ENCODE data around the gene GAS1. TPM values are rescaled to one million over a fixed set of nuclear protein-coding genes. Genes with fewer than 3 reads are reported as not detected.

The GAS1 gene, protein sequence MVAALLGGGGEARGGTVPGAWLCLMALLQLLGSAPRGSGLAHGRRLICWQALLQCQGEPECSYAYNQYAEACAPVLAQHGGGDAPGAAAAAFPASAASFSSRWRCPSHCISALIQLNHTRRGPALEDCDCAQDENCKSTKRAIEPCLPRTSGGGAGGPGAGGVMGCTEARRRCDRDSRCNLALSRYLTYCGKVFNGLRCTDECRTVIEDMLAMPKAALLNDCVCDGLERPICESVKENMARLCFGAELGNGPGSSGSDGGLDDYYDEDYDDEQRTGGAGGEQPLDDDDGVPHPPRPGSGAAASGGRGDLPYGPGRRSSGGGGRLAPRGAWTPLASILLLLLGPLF
- total RNA-seq (7.4 and 15.2 TPM in 2 replicates), polyA plus RNA-seq (1.6 and 2.5 TPM in 2 replicates), polyA minus RNA-seq (ENCODE audit: low replicate concordance) (1.2 and 1.8 TPM in 2 replicates)
- 1.8 and 3.5 TPM in 2 replicates for polyA plus RNA-seq (2012)

GRCh38 chr9:86947146-86948073 is at the start of gene GAS1:
TSS of gene GAS1 (minus strand) at chr9:86947506. CDS start at chr9:86946779, 727 bp downstream.
- Histone ChIP-seq H3K27ac (ENCODE audit: insufficient read depth, low read length) (peak within 1 kb of the TSS; percentile 44), H3K79me2 (ENCODE audit: control insufficient read depth, insufficient read depth, low read length) (no peaks in the 10 kb centered on the region), H3K4me3 (replicated peaks in 1 of 4; ENCODE audit: control extremely low read depth in 1 of 4, insufficient read depth in 1 of 4, low read depth in 3 of 4, low read length in 4 of 4) (peak within 1 kb of the TSS; percentile 75 to 77 (median 75)), H3K27me3 (ENCODE audit: control insufficient read depth, insufficient read depth, low read length) (peaks cover 4% of the 10 kb centered on the region), H2AFZ (ENCODE audit: low read length) (peak within 1 kb of the TSS; percentile 74), H4K20me1 (ENCODE audit: control insufficient read depth, extremely low read depth, insufficient read depth, low read length) (no peaks in the 10 kb centered on the region), H3K9ac (ENCODE audit: insufficient read depth, low read length) (peak within 1 kb of the TSS; percentile 59), H3K4me1 (ENCODE audit: control insufficient read depth, extremely low read depth, insufficient read depth, low read length) (no peaks in the 10 kb centered on the region), H3K36me3 (ENCODE audit: control insufficient read depth, insufficient read depth, low read length) (no peaks in the 10 kb centered on the region), H3K4me2 (ENCODE audit: extremely low read depth, insufficient read depth, low read length) (peak within 1 kb of the TSS; percentile 78), H3K9me3 (ENCODE audit: control insufficient read depth, insufficient read depth, low read depth, low read length) (no peaks in the 10 kb centered on the region)
- TF ChIP-seq EZH2 (IDR thresholded peaks at IDR 0.05; ENCODE audit: low read length, missing control alignments) (no peak), CTCF (conservative IDR thresholded peaks at IDR 0.05 in 1 of 2, IDR thresholded peaks at IDR 0.05 in 1 of 2; ENCODE audit: low read depth in 1 of 2, low read length in 2 of 2) (no peak)
- peak; percentile 93 to 98 for DNase-seq (ENCODE audit: low read depth in 2 of 2)

DNA sequence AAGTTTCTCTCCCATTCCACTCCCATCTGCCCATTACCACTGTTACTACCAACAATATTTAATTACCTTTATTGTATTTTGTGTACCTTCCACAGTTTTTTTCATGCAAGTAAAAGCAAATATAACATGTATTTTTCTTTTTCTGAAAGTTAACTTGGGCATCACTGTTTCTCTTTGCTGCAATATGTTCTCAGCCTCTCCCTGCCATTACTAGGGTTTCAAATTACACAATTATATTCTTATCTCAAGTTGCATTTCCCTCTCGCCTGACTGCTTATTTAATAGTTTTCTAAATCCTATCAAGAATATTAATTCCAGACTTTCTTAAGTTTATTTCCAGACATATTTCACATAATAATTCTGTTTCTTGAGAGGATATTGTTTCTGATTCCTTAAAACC is 46.9 kb upstream of the GAS1 start:
- Histone ChIP-seq H4K20me1 (ENCODE audit: control insufficient read depth, extremely low read depth, insufficient read depth, low read length) (no peaks in the 10 kb centered on the region), H3K4me2 (ENCODE audit: extremely low read depth, insufficient read depth, low read length) (no peak overlapping the region), H3K4me3 (replicated peaks in 1 of 4; ENCODE audit: control extremely low read depth in 1 of 4, insufficient read depth in 1 of 4, low read depth in 3 of 4, low read length in 4 of 4) (no peak overlapping the region), H2AFZ (ENCODE audit: low read length) (no peak overlapping the region), H3K27ac (ENCODE audit: insufficient read depth, low read length) (no peak overlapping the region), H3K4me1 (ENCODE audit: control insufficient read depth, extremely low read depth, insufficient read depth, low read length) (no peaks in the 10 kb centered on the region), H3K9me3 (ENCODE audit: control insufficient read depth, insufficient read depth, low read depth, low read length) (no peaks in the 10 kb centered on the region), H3K79me2 (ENCODE audit: control insufficient read depth, insufficient read depth, low read length) (no peaks in the 10 kb centered on the region), H3K27me3 (ENCODE audit: control insufficient read depth, insufficient read depth, low read length) (no peaks in the 10 kb centered on the region), H3K9ac (ENCODE audit: insufficient read depth, low read length) (no peak overlapping the region), H3K36me3 (ENCODE audit: control insufficient read depth, insufficient read depth, low read length) (no peaks in the 10 kb centered on the region)
- peak in 1 of 2 donors; percentile 27 for DNase-seq (ENCODE audit: low read depth in 2 of 2)
- TF ChIP-seq CTCF (conservative IDR thresholded peaks at IDR 0.05 in 1 of 2, IDR thresholded peaks at IDR 0.05 in 1 of 2; ENCODE audit: low read depth in 1 of 2, low read length in 2 of 2) (no peak), EZH2 (IDR thresholded peaks at IDR 0.05; ENCODE audit: low read length, missing control alignments) (no peak)

GRCh38 chr9:86993830-86994229 is 46.5 kb upstream of the GAS1 start:
- H3K9me3 ChIP-seq (ENCODE audit: control insufficient read depth, insufficient read depth, low read depth, low read length): no peaks in the 10 kb centered on the region
- H3K36me3 ChIP-seq (ENCODE audit: control insufficient read depth, insufficient read depth, low read length): no peaks in the 10 kb centered on the region
- no peaks in the 10 kb centered on the region for H3K79me2 ChIP-seq (ENCODE audit: control insufficient read depth, insufficient read depth, low read length)
- no peak overlapping the region for H2AFZ ChIP-seq (ENCODE audit: low read length)
- TF ChIP-seq EZH2 (IDR thresholded peaks at IDR 0.05; ENCODE audit: low read length, missing control alignments) (no peak), CTCF (conservative IDR thresholded peaks at IDR 0.05 in 1 of 2, IDR thresholded peaks at IDR 0.05 in 1 of 2; ENCODE audit: low read depth in 1 of 2, low read length in 2 of 2) (no peak)
- H4K20me1 ChIP-seq (ENCODE audit: control insufficient read depth, extremely low read depth, insufficient read depth, low read length): no peaks in the 10 kb centered on the region
- no peak overlapping the region for H3K27ac ChIP-seq (ENCODE audit: insufficient read depth, low read length)
- H3K4me3 ChIP-seq (replicated peaks in 1 of 4; ENCODE audit: control extremely low read depth in 1 of 4, insufficient read depth in 1 of 4, low read depth in 3 of 4, low read length in 4 of 4): no peak overlapping the region
- no peak for DNase-seq (ENCODE audit: low read depth in 2 of 2)
- no peak overlapping the region for H3K9ac ChIP-seq (ENCODE audit: insufficient read depth, low read length)
- no peaks in the 10 kb centered on the region for H3K4me1 ChIP-seq (ENCODE audit: control insufficient read depth, extremely low read depth, insufficient read depth, low read length)
- no peak overlapping the region for H3K4me2 ChIP-seq (ENCODE audit: extremely low read depth, insufficient read depth, low read length)
- H3K27me3 ChIP-seq (ENCODE audit: control insufficient read depth, insufficient read depth, low read length): no peaks in the 10 kb centered on the region

All from fibroblast of lung (primary cell).